HepG2 (cell line): ENCODE measurements around the gene CCDC57. TPM values are rescaled to one million over a fixed set of nuclear protein-coding genes. Genes with fewer than 3 reads are reported as not detected.

Source experiments
- ARID3A ChIP-seq: IDR thresholded peaks from 2 replicates; pipeline ENCODE4 v1.6.1; 2012; ENCODE audit warnings: low read depth, low read length, improper control_type of control experiment
- ATF1 ChIP-seq: IDR thresholded peaks from 2 replicates; pipeline ENCODE4 v1.6.1; 2016; ENCODE audit warnings: mild to moderate bottlenecking, control low read depth
- CCAR2 ChIP-seq: fragments of 200-400 bp; formaldehyde crosslinking; optimal IDR thresholded peaks from 2 replicates; pipeline ENCODE3; 2018; ENCODE audit warnings: low read depth, mild to moderate bottlenecking, low read length, moderate library complexity
- FIP1L1 ChIP-seq: fragments of 200-400 bp; formaldehyde crosslinking; IDR thresholded peaks from 2 replicates; pipeline ENCODE4 v1.6.1; 2018; ENCODE audit warnings: low read depth, mild to moderate bottlenecking, low read length, moderate library complexity, borderline replicate concordance; ENCODE audit not compliant: insufficient read depth
- FOSL2 ChIP-seq: sonication (generic); formaldehyde crosslinking; IDR thresholded peaks from 2 replicates; pipeline ENCODE4 v1.4.0; 2020; ENCODE audit warnings: missing genetic modification reagents
- HMGXB4 ChIP-seq, 2 experiments: sonication (generic) in 1 of 2; formaldehyde crosslinking in 1 of 2; IDR thresholded peaks; 2 replicates each; pipeline versions ENCODE4 v1.4.0 to v1.6.1; 2018 to 2020; ENCODE audit warnings: missing genetic modification reagents in 2 of 2, borderline replicate concordance in 1 of 2, low read depth in 1 of 2, mild to moderate bottlenecking in 1 of 2, missing biosample characterization in 1 of 2
- KAT8 ChIP-seq: IDR thresholded peaks from 2 replicates; pipeline ENCODE4 v1.6.1; 2016; ENCODE audit warnings: missing genetic modification reagents, missing compliant biosample characterization
- KDM6A ChIP-seq: IDR thresholded peaks from 2 replicates; pipeline ENCODE4 v1.6.1; 2016; ENCODE audit warnings: low read depth
- MAFF ChIP-seq: IDR thresholded peaks from 2 replicates; pipeline ENCODE4 v1.6.1; 2011; ENCODE audit warnings: low read depth, low read length, improper control_type of control experiment
- MIER2 ChIP-seq: IDR thresholded peaks from 2 replicates; pipeline ENCODE4 v1.6.1; 2016; ENCODE audit warnings: missing biosample characterization, missing genetic modification reagents
- MTA1 ChIP-seq: sonication (generic); formaldehyde crosslinking; IDR thresholded peaks from 2 replicates; pipeline ENCODE4 v1.4.0; 2020; ENCODE audit warnings: missing genetic modification reagents, mild to moderate bottlenecking, borderline replicate concordance
- MTF2 ChIP-seq: sonication (generic); formaldehyde crosslinking; IDR thresholded peaks from 2 replicates; pipeline ENCODE4 v1.5.0; 2020; ENCODE audit warnings: missing genetic modification reagents, borderline replicate concordance
- RAD51 ChIP-seq: fragments of 450-650 bp; IDR thresholded peaks from 2 replicates; pipeline ENCODE4 v1.6.1; 2016; ENCODE audit warnings: borderline replicate concordance
- RBAK ChIP-seq: sonication (generic); formaldehyde crosslinking; IDR thresholded peaks from 2 replicates; pipeline ENCODE4 v1.5.1; 2020; ENCODE audit warnings: mild to moderate bottlenecking, missing genetic modification reagents
- SP1 ChIP-seq, 2 experiments: fragments of 450-650 bp in 1 of 2; sonication (generic) in 1 of 2; formaldehyde crosslinking in 1 of 2; IDR thresholded peaks; 2 replicates each; pipeline versions ENCODE4 v1.4.0 to v1.6.1; 2016 to 2020; ENCODE audit warnings: missing genetic modification reagents in 1 of 2
- THAP11 ChIP-seq: IDR thresholded peaks from 2 replicates; pipeline ENCODE4 v1.6.1; 2016; ENCODE audit warnings: missing biosample characterization, missing genetic modification reagents
- WIZ ChIP-seq: sonication (generic); formaldehyde crosslinking; IDR thresholded peaks from 2 replicates; pipeline ENCODE4 v1.5.1; 2020; ENCODE audit warnings: mild to moderate bottlenecking, missing genetic modification reagents
- ZBTB3 ChIP-seq: sonication (generic); formaldehyde crosslinking; IDR thresholded peaks from 2 replicates; pipeline ENCODE4 v1.4.0; 2020; ENCODE audit warnings: low read depth, mild to moderate bottlenecking, moderate library complexity, missing genetic modification reagents, borderline replicate concordance
- ZFP36 ChIP-seq: fragments of 150-350 bp; IDR thresholded peaks from 2 replicates; pipeline ENCODE4 v1.6.1; 2018; ENCODE audit warnings: borderline replicate concordance, low read length, low read depth; ENCODE audit not compliant: partially characterized antibody
- ZMYM4 ChIP-seq: sonication (generic); formaldehyde crosslinking; IDR thresholded peaks from 2 replicates; pipeline ENCODE4 v1.8.1; 2023; ENCODE audit warnings: mild to moderate bottlenecking, missing genetic modification reagents
- ZNF20 ChIP-seq: sonication (generic); formaldehyde crosslinking; IDR thresholded peaks from 2 replicates; pipeline ENCODE4 v1.4.0; 2020; ENCODE audit warnings: mild to moderate bottlenecking, moderate library complexity, missing genetic modification reagents
- ZNF253 ChIP-seq: sonication (generic); formaldehyde crosslinking; IDR thresholded peaks from 2 replicates; pipeline ENCODE4 v1.8.0; 2022; ENCODE audit warnings: mild to moderate bottlenecking, missing genetic modification reagents, borderline replicate concordance
- ZNF326 ChIP-seq: sonication (generic); formaldehyde crosslinking; IDR thresholded peaks from 2 replicates; pipeline ENCODE4 v1.4.0; 2020; ENCODE audit warnings: missing genetic modification reagents, borderline replicate concordance
- ZNF333 ChIP-seq: sonication (generic); formaldehyde crosslinking; IDR thresholded peaks from 2 replicates; pipeline ENCODE4 v1.4.0; 2020; ENCODE audit warnings: mild to moderate bottlenecking, missing genetic modification reagents, borderline replicate concordance
- ZNF713 ChIP-seq: sonication (generic); formaldehyde crosslinking; IDR thresholded peaks from 2 replicates; pipeline ENCODE4 v1.4.0; 2020; ENCODE audit warnings: mild to moderate bottlenecking, missing genetic modification reagents
- ZNF780A ChIP-seq: sonication (generic); formaldehyde crosslinking; IDR thresholded peaks from 2 replicates; pipeline ENCODE4 v1.8.0; 2022; ENCODE audit warnings: mild to moderate bottlenecking, missing genetic modification reagents, moderate library complexity
- ZNF792 ChIP-seq: IDR thresholded peaks from 2 replicates; pipeline ENCODE4 v1.6.1; 2016
- polyA plus RNA-seq, 8 experiments: library from polyadenylated mRNA; depleted of rRNA in 3 of 8; stranded (reverse) in 7 of 8; unstranded in 1 of 8; fragments of >200 nt; fragmentation: Illumina TruSeq in 4 of 8; extraction: Trizol in 4 of 8; gene quantifications; 2 replicates each; pipeline versions ENCODE4 v1.2.1 to v1.2.3, GENCODE V29; 2011 to 2016; ENCODE audit warnings: low read depth in 4 of 8, missing spikeins in 1 of 8, mixed read lengths in 1 of 8; ENCODE audit not compliant: insufficient read depth in 1 of 8
- total RNA-seq, 5 experiments: library from RNA; depleted of rRNA; stranded (reverse); fragments of >200 nt; fragmentation: Illumina TruSeq; extraction: Trizol; gene quantifications; 2 replicates each; pipeline ENCODE4 v1.2.3, GENCODE V29; 2016; ENCODE audit warnings: low read depth in 1 of 5
- TF ChIP-seq, protein P1 (sequence below): sonication (generic); formaldehyde crosslinking; IDR thresholded peaks from 2 replicates; pipeline ENCODE4 v1.4.0; 2020; ENCODE audit warnings: missing genetic modification reagents
- TF ChIP-seq, protein P2 (sequence below): sonication (generic); formaldehyde crosslinking; IDR thresholded peaks from 2 replicates; pipeline ENCODE4 v1.4.0; 2020; ENCODE audit warnings: missing genetic modification reagents

CCDC57 gene
- total and polyA plus RNA-seq, 2 of the 13 experiments (the other 11 are each of a cell fraction or from before 2014, with no cell fraction given): 59.3 to 59.9 TPM

GRCh38 chr17:82228278-82228841, 15.7 kb upstream of the CCDC57 start (continued):
- TF ChIP-seq ZBTB3: no peak
- no peak for TF ChIP-seq MTF2 (CRISPR knock-in tag)
- no peak for TF ChIP-seq ZNF253 (CRISPR knock-in tag)
- no peak for TF ChIP-seq SP1 (IDR thresholded peaks at IDR 0.05)
- TF ChIP-seq SP1 (CRISPR knock-in tag; IDR thresholded peaks at IDR 0.05): no peak
- no peak for TF ChIP-seq KDM6A (CRISPR knock-in tag)
- TF ChIP-seq ARID3A: no peak
- TF ChIP-seq FOSL2 (CRISPR knock-in tag): peak; percentile 33; the same call in 1 of the 2 replicates
- TF ChIP-seq HMGXB4 (CRISPR knock-in tag; IDR thresholded peaks at IDR 0.05; ENCODE audit: borderline replicate concordance in 1 of 2, low read depth in 1 of 2): peak in 1 of 2 experiments; percentile 24; a peak in 2 of 4 replicates
- peak; percentile 73 for TF ChIP-seq KAT8 (CRISPR knock-in tag)
- no peak; the same call in 1 of the 2 replicates for TF ChIP-seq ZNF326 (CRISPR knock-in tag)
- 0 out of 2 replicates have a peak, but pooled peaks have one; percentile 35 for TF ChIP-seq ZNF780A
- no peak for TF ChIP-seq ZFP36
- TF ChIP-seq FIP1L1: no peak
- no peak for TF ChIP-seq CCAR2
- TF ChIP-seq, protein P1, sequence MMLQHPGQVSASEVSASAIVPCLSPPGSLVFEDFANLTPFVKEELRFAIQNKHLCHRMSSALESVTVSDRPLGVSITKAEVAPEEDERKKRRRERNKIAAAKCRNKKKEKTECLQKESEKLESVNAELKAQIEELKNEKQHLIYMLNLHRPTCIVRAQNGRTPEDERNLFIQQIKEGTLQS (CRISPR knock-in tag): no peak
- TF ChIP-seq ZNF792 (CRISPR knock-in tag): 0 out of 2 replicates have a peak, but pooled peaks have one; percentile 43
- TF ChIP-seq WIZ (CRISPR knock-in tag): no peak
- TF ChIP-seq THAP11 (CRISPR knock-in tag): peak; percentile 24; the same call in 1 of the 2 replicates
- TF ChIP-seq, protein P2, sequence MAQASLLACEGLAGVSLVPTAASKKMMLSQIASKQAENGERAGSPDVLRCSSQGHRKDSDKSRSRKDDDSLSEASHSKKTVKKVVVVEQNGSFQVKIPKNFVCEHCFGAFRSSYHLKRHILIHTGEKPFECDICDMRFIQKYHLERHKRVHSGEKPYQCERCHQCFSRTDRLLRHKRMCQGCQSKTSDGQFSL (CRISPR knock-in tag): no peak
- TF ChIP-seq ATF1 (CRISPR knock-in tag): no peak
- TF ChIP-seq ZNF333 (CRISPR knock-in tag): no peak
- no peak for TF ChIP-seq MIER2 (CRISPR knock-in tag)
- no peak for TF ChIP-seq MAFF
- TF ChIP-seq RAD51: no peak
- no peak for TF ChIP-seq ZNF713
- TF ChIP-seq RBAK (CRISPR knock-in tag): no peak
- no peak for TF ChIP-seq ZMYM4 (CRISPR knock-in tag)
- TF ChIP-seq ZNF20: no peak
- TF ChIP-seq MTA1 (CRISPR knock-in tag): peak; percentile 74
